ENCODE results near the gene CASP9. TPM values are rescaled to one million over a fixed set of nuclear protein-coding genes. Genes with fewer than 3 reads are reported as not detected.

Gene CASP9
- total RNA-seq, 1 donor from 2014 or later: 4.2 TPM

DNA sequence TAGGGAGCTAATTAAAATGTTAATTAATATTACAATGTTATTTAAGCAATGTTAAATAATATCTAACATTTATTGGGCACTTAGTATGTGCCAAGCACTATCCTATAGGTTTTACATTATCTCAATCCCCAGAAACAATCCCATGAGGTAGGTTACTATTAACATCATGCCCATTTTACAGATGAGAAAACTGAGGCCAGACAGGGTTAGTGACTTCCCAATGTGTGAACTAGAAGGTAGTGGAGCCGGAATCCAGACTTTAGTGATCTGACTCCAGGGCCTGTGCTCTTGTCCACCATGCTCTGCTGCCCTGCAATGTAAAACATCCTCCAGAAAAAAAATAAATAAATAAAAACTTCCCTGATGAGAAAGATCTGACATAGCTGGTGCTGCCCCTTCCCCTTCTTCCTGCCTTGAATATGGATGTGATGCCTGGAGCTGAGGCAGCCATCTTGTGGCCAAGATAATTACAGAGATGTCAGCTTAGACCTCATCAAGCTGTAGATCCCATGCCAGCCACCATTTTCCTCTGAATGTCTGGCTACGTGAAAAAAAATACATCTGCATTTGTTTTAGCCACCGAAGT, 75.0 kb downstream of the CASP9 start:
- DNase-seq (ENCODE audit: low read depth, low spot score): no peak

DNA sequence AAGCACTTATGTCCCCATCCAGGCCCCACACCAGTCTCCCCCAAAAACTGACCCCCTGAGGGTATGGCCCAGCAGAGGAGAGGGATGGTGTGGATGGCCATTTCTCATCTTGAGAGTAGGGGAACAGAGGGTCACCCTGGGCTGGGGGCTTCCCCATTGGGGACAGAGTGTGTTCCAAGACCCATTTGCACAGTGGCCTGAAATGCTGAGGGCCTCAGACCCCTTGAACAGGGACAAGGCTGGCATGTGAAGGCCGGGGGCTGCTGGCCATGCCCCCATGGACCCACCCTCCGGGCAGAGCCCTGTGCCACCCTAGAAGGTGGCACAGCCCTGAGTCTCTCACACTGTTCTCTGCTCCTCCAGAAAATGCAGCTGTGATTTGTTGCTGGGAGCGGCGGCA, 77.8 kb downstream of the CASP9 start:
- no peak for DNase-seq (ENCODE audit: low read depth, low spot score)

DNA sequence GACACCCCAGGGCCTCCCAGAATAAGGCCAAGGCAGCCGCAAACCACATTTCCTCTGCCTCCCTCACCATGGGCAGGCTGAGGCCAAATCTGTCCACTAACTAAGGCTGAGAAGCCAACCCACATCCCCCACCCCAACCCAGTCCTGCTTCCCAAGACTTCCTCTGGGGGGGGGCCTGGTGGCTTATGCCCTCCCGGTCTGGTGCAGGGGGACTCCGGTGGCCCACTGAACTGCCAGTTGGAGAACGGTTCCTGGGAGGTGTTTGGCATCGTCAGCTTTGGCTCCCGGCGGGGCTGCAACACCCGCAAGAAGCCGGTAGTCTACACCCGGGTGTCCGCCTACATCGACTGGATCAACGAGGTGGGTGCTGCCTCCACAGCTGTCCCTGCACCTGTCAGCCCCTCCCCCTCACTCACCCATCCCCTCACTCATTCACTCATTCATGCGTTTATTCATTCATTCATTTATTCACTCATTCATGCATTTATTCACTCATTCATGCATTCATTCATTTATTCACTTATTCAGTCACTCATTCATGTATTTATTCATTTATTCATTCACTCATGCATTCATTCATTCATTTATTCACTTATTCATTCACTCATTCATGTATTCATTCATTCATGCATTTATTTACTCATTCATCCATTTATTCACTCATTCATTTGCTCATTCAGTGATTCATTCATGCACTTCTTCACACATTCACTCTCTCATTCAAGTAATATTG, 78.5 kb downstream of the CASP9 start:
- DNase-seq (ENCODE audit: low read depth, low spot score): no peak

DNA sequence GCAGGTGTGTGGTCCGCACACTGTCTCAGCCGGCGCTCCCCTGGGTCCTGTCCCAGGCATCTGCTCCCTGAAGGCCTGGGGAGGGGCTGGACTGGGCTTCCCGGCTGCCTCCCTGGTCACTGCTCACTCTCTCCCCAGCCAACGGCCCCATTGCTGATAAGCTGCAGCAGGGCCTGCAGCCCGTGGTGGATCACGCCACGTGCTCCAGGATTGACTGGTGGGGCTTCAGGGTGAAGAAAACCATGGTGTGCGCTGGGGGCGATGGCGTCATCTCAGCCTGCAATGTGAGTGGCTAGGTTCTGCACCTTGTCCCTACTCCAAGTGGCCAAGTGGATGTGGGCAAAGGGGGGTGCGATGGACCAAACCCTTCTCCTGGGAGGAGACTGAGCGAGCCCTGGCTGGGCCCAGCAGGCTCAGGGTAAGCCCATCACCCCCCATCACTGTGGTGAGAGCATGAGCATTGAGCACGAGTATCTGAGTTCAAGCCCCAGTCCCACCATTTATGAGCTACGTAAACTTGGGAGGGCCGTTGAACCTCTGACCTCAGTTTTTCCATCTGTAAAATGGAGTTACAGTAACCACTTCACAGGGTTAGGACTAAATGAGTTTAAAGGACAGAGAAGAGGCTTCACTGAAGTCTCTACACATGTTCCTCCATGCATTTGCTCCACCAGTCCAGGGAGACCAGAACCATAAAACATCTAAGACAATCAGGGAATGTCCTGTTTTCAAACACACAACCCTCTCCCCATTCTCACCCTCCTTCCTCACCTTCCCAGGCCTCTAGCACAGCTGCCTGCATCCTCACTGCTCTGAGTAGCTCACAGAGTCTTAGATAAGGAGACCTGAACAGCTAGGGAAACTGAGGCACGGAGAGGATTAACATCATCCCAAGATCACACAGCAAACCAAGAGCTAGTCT, 79.3 kb downstream of the CASP9 start:
- DNase-seq (ENCODE audit: low read depth, low spot score): no peak

DNA sequence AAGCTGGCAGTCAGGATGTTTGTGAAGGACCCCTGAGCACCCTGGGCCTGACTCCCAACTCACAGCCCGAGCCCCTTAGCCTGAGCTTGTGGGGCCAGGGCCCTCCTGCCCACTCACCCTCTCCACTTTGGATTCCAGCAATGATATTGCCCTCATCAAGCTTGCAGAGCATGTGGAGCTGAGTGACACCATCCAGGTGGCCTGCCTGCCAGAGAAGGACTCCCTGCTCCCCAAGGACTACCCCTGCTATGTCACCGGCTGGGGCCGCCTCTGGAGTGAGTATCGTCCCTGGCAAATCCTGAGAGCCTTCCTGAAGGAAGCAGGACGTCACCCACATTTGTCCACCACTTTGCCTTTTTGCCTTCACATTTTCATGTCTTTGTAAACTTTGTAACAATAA, 80.7 kb downstream of the CASP9 start:
- no peak for DNase-seq (ENCODE audit: low read depth, low spot score)

DNA sequence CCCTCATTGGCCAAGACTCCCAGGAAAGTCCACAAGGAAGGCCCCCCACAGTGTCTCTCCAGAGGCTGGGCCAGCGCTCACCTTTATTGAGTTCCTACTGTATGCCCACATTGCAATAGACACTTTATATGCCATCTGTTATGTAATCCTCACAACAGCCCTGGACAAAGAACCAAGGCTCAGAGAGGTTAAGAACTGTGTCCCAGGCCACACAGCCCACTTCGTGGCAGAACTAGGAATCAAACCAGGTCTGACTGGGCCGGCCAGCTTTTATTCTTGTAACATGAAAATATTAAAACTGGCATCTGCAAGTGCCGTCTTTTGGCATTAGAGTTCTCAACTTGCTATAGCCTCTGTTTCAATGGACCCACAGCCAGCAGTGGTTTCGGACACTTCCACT, 81.3 kb downstream of the CASP9 start:
- no peak for DNase-seq (ENCODE audit: low read depth, low spot score)

DNA sequence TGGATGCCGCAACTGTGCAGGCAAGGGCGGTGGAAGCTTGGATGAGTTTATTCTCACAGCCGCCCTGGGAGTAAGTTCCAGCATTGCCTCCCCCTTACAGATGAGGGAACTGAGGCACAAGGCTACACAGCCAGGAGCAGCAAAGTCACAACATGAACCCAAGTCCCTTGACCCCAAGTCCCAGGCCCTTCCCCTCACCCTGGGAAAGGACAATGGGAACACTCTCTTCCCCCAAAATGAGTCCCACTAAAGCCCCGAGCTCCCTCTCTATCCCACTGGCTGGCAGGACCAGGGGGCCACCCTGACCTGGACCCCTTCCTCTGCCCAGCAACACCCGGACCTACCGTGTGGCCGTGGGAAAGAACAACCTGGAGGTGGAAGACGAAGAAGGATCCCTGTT, 81.9 kb downstream of the CASP9 start:
- no peak for DNase-seq (ENCODE audit: low read depth, low spot score)

Other genes starting within 250 kb of the CASP9 start
- gene EFHD2, start 114.3 kb downstream of the CASP9 start, total RNA-seq: 72.2 and 74.3 TPM in 2 replicates
- 0.07 TPM in 1 of 2 replicates, not detected in the other for gene CTRC, start 85.8 kb downstream of the CASP9 start, total RNA-seq
- not detected in 2 replicates for gene CELA2A, start 67.5 kb downstream of the CASP9 start, total RNA-seq
- gene CELA2B, start 48.1 kb downstream of the CASP9 start, total RNA-seq: not detected in 2 replicates
- 13.1 and 17.4 TPM in 2 replicates for gene DNAJC16, start 2.6 kb upstream of the CASP9 start, total RNA-seq
- 1.4 and 1.5 TPM in 2 replicates for gene AGMAT, start 60.8 kb upstream of the CASP9 start, total RNA-seq
- 14.2 and 21.3 TPM in 2 replicates for gene DDI2, start 93.2 kb upstream of the CASP9 start, total RNA-seq
- gene PLEKHM2, start 160.1 kb upstream of the CASP9 start, total RNA-seq: 49.8 and 57.6 TPM in 2 replicates
- gene SLC25A34, start 212.0 kb upstream of the CASP9 start, total RNA-seq: 0.20 and 0.42 TPM in 2 replicates
- gene TMEM82, start 218.3 kb upstream of the CASP9 start, total RNA-seq: not detected in 2 replicates
- 311 and 321 TPM in 2 replicates for gene FBLIM1, start 234.6 kb upstream of the CASP9 start, total RNA-seq

Data from pulmonary artery endothelial cell (primary cell).